SIG-M5 (cell line): ENCODE data around the gene RPS6KA5.
"Not testable (repeated sequence)": the region's sequence is repeated elsewhere in the genome, so short reads cannot be mapped to it uniquely, and the experiment has no call there.

Experiments used
- DNase-seq: peaks from one replicate; lab custom pipeline; 2025; lab: John Stamatoyannopoulos, UW

RPS6KA5 gene

GRCh38 chr14:91060351-91061055, at the start of gene RPS6KA5:
TSS of gene RPS6KA5 (minus strand) at chr14:91060641. CDS start at chr14:91060434, 207 bp downstream.
- DNase-seq = peak; percentile 99

- DNase-seq = no peak
Observed at GRCh38 chr14:91108941-91109611, 48.6 kb upstream of the RPS6KA5 start.

- DNase-seq = no peak
Observed at GRCh38 chr14:91103116-91103515, 42.7 kb upstream of the RPS6KA5 start.

GRCh38 chr14:91100102-91100501, 39.7 kb upstream of the RPS6KA5 start:
- DNase-seq = no peak

GRCh38 chr14:91098591-91098990, 38.1 kb upstream of the RPS6KA5 start:
- no peak for DNase-seq

GRCh38 chr14:91097657-91098056, 37.2 kb upstream of the RPS6KA5 start:
- DNase-seq = not testable (repeated sequence)

- DNase-seq = no peak
Observed at GRCh38 chr14:91095178-91095577, 34.7 kb upstream of the RPS6KA5 start.

- no peak for DNase-seq
Observed at GRCh38 chr14:91094772-91095171, 34.3 kb upstream of the RPS6KA5 start.

- DNase-seq = not testable (repeated sequence)
Observed at GRCh38 chr14:91093743-91094472, 33.5 kb upstream of the RPS6KA5 start.

- DNase-seq = no peak
Observed at GRCh38 chr14:91092073-91092472, 31.6 kb upstream of the RPS6KA5 start.

- no peak for DNase-seq
Observed at GRCh38 chr14:91090743-91091142, 30.3 kb upstream of the RPS6KA5 start.

GRCh38 chr14:91089958-91090535, 29.6 kb upstream of the RPS6KA5 start:
- no peak for DNase-seq

- no peak for DNase-seq
Observed at GRCh38 chr14:91088585-91089235, 28.3 kb upstream of the RPS6KA5 start.

- DNase-seq = not testable (repeated sequence)
Observed at GRCh38 chr14:91087470-91087869, 27.0 kb upstream of the RPS6KA5 start.

GRCh38 chr14:91084516-91084915, 24.1 kb upstream of the RPS6KA5 start:
- DNase-seq = no peak

- DNase-seq = no peak
Observed at GRCh38 chr14:91082282-91082681, 21.8 kb upstream of the RPS6KA5 start.

GRCh38 chr14:91080071-91080470, 19.6 kb upstream of the RPS6KA5 start:
- no peak for DNase-seq

- DNase-seq = no peak
Observed at GRCh38 chr14:91078095-91078737, 17.8 kb upstream of the RPS6KA5 start.

GRCh38 chr14:91075553-91075952, 15.1 kb upstream of the RPS6KA5 start:
- no peak for DNase-seq

GRCh38 chr14:91070572-91070971, 10.1 kb upstream of the RPS6KA5 start:
- DNase-seq = no peak

GRCh38 chr14:91068642-91069041, 8.2 kb upstream of the RPS6KA5 start:
- DNase-seq = no peak

GRCh38 chr14:91067186-91067585, 6.7 kb upstream of the RPS6KA5 start:
- DNase-seq = no peak
